GM12878 (cell line): ENCODE measurements around the gene ARMC6. TPM values are rescaled to one million over a fixed set of nuclear protein-coding genes. Genes with fewer than 3 reads are reported as not detected.

Source experiments
- polyA plus RNA-seq, 11 experiments: library from polyadenylated mRNA; depleted of rRNA in 4 of 11; unstranded in 6 of 11; stranded (reverse) in 5 of 11; fragments of >200 nt; fragmentation: Nextera tagmentation in 4 of 11; fragmentation: Illumina TruSeq in 1 of 11; extraction: Ambion mirVana in 4 of 11; extraction: Trizol in 1 of 11; gene quantifications; 1 replicate in 1 of 11; 2 replicates in 10 of 11; pipeline versions ENCODE4 v1.2.1 to v1.2.3, GENCODE V29; 2011 to 2016; ENCODE audit warnings: inconsistent platforms in 2 of 11, missing spikeins in 2 of 11, low read depth in 1 of 11
- total RNA-seq, 4 experiments: library from RNA; depleted of rRNA in 3 of 4; stranded (reverse); fragments of >200 nt in 3 of 4; fragmentation: Illumina TruSeq in 1 of 4; extraction: Trizol in 1 of 4; gene quantifications; 2 replicates each; pipeline versions ENCODE4 v1.2.1 to v1.2.3, GENCODE V29; 2013 to 2021

Gene ARMC6
- total and polyA plus RNA-seq, 10 of the 15 experiments (the other 5 are each of a cell fraction or from before 2014, with no cell fraction given), result 1.1 to 64.4 (median 41.6) TPM

Other genes starting within 250 kb of the ARMC6 start
Only the 7 nearest of the 15 such genes appear.
- gene COPE, start 114.2 kb upstream of the ARMC6 start, total RNA-seq (2014; rRNA removed), result 281 and 305 TPM in 2 replicates
- gene COPE, start 114.2 kb upstream of the ARMC6 start, total RNA-seq (2014; rRNA removed; fragmentation: Illumina TruSeq; extraction: Trizol), result 101 and 113 TPM in 2 replicates
- gene COPE, start 114.2 kb upstream of the ARMC6 start, total RNA-seq (2021), result 277 and 296 TPM in 2 replicates
- gene COPE, start 114.2 kb upstream of the ARMC6 start, polyA plus RNA-seq (2011; rRNA removed), result 71.8 and 167 TPM in 2 replicates
- 4.3 and 47.5 TPM in 2 replicates for gene COPE, start 114.2 kb upstream of the ARMC6 start, polyA plus RNA-seq (2014; fragmentation: Illumina TruSeq; extraction: Trizol)
- gene COPE, start 114.2 kb upstream of the ARMC6 start, polyA plus RNA-seq (2014; fragmentation: Nextera tagmentation; extraction: Ambion mirVana), result 10 to 100 TPM in 1 of 2 experiments, 1 to 10 TPM in 1; 3.5 to 17.8 TPM
- gene COPE, start 114.2 kb upstream of the ARMC6 start, polyA plus RNA-seq (2014; rRNA removed), result 278 and 310 TPM in 2 replicates
- gene COPE, start 114.2 kb upstream of the ARMC6 start, polyA plus RNA-seq (2016; fragmentation: Nextera tagmentation; extraction: Ambion mirVana), result 100 to 1,000 TPM; 387 to 464 TPM
- 78.2 and 85.3 TPM in 2 replicates for gene DDX49, start 113.9 kb upstream of the ARMC6 start, total RNA-seq (2014; rRNA removed)
- 39.0 and 39.8 TPM in 2 replicates for gene DDX49, start 113.9 kb upstream of the ARMC6 start, total RNA-seq (2014; rRNA removed; fragmentation: Illumina TruSeq; extraction: Trizol)
- gene DDX49, start 113.9 kb upstream of the ARMC6 start, total RNA-seq (2021), result 65.6 and 76.5 TPM in 2 replicates
- gene DDX49, start 113.9 kb upstream of the ARMC6 start, polyA plus RNA-seq (2011; rRNA removed), result 20.0 and 36.9 TPM in 2 replicates
- gene DDX49, start 113.9 kb upstream of the ARMC6 start, polyA plus RNA-seq (2014; fragmentation: Illumina TruSeq; extraction: Trizol), result 7.1 and 25.6 TPM in 2 replicates
- 1 to 10 TPM in 1 of 2 experiments, under 1 TPM in 1; 0.58 to 5.5 TPM for gene DDX49, start 113.9 kb upstream of the ARMC6 start, polyA plus RNA-seq (2014; fragmentation: Nextera tagmentation; extraction: Ambion mirVana)
- 56.4 and 68.9 TPM in 2 replicates for gene DDX49, start 113.9 kb upstream of the ARMC6 start, polyA plus RNA-seq (2014; rRNA removed)
- gene DDX49, start 113.9 kb upstream of the ARMC6 start, polyA plus RNA-seq (2016; fragmentation: Nextera tagmentation; extraction: Ambion mirVana), result 100 to 1,000 TPM in 1 of 2 experiments, 10 to 100 TPM in 1; 86.1 to 102 TPM
- gene HOMER3, start 92.4 kb upstream of the ARMC6 start, total RNA-seq (2014; rRNA removed), result 0.05 and 0.85 TPM in 2 replicates
- gene HOMER3, start 92.4 kb upstream of the ARMC6 start, total RNA-seq (2014; rRNA removed; fragmentation: Illumina TruSeq; extraction: Trizol), result 0.18 TPM in 1 of 2 replicates, not detected in the other
- gene HOMER3, start 92.4 kb upstream of the ARMC6 start, total RNA-seq (2021), result 0.19 and 0.64 TPM in 2 replicates
- 6.3 and 10.6 TPM in 2 replicates for gene HOMER3, start 92.4 kb upstream of the ARMC6 start, polyA plus RNA-seq (2011; rRNA removed)
- gene HOMER3, start 92.4 kb upstream of the ARMC6 start, polyA plus RNA-seq (2014; fragmentation: Illumina TruSeq; extraction: Trizol), result 0.24 and 0.38 TPM in 2 replicates
- gene HOMER3, start 92.4 kb upstream of the ARMC6 start, polyA plus RNA-seq (2014; fragmentation: Nextera tagmentation; extraction: Ambion mirVana), result not detected
- gene HOMER3, start 92.4 kb upstream of the ARMC6 start, polyA plus RNA-seq (2014; rRNA removed), result 0.70 and 0.73 TPM in 2 replicates
- gene HOMER3, start 92.4 kb upstream of the ARMC6 start, polyA plus RNA-seq (2016; fragmentation: Nextera tagmentation; extraction: Ambion mirVana), result under 1 TPM; 0.35 to 0.36 TPM
- 56.5 and 56.7 TPM in 2 replicates for gene SUGP2, start 86 bp upstream of the ARMC6 start, total RNA-seq (2014; rRNA removed)
- 55.3 and 56.4 TPM in 2 replicates for gene SUGP2, start 86 bp upstream of the ARMC6 start, total RNA-seq (2014; rRNA removed; fragmentation: Illumina TruSeq; extraction: Trizol)
- 93.9 and 102 TPM in 2 replicates for gene SUGP2, start 86 bp upstream of the ARMC6 start, total RNA-seq (2021)
- 113 and 120 TPM in 2 replicates for gene SUGP2, start 86 bp upstream of the ARMC6 start, polyA plus RNA-seq (2011; rRNA removed)
- gene SUGP2, start 86 bp upstream of the ARMC6 start, polyA plus RNA-seq (2014; fragmentation: Illumina TruSeq; extraction: Trizol), result 79.0 and 82.1 TPM in 2 replicates
- 10 to 100 TPM; 15.0 to 38.6 TPM for gene SUGP2, start 86 bp upstream of the ARMC6 start, polyA plus RNA-seq (2014; fragmentation: Nextera tagmentation; extraction: Ambion mirVana)
- 120 and 126 TPM in 2 replicates for gene SUGP2, start 86 bp upstream of the ARMC6 start, polyA plus RNA-seq (2014; rRNA removed)
- gene SUGP2, start 86 bp upstream of the ARMC6 start, polyA plus RNA-seq (2016; fragmentation: Nextera tagmentation; extraction: Ambion mirVana), result 10 to 100 TPM; 56.7 to 57.6 TPM
- 8.0 and 10.4 TPM in 2 replicates for gene SLC25A42, start 30.4 kb downstream of the ARMC6 start, total RNA-seq (2014; rRNA removed)
- gene SLC25A42, start 30.4 kb downstream of the ARMC6 start, total RNA-seq (2014; rRNA removed; fragmentation: Illumina TruSeq; extraction: Trizol), result 5.2 and 7.0 TPM in 2 replicates
- gene SLC25A42, start 30.4 kb downstream of the ARMC6 start, total RNA-seq (2021), result 17.0 and 17.2 TPM in 2 replicates
- 3.6 and 5.9 TPM in 2 replicates for gene SLC25A42, start 30.4 kb downstream of the ARMC6 start, polyA plus RNA-seq (2011; rRNA removed)
- gene SLC25A42, start 30.4 kb downstream of the ARMC6 start, polyA plus RNA-seq (2014; fragmentation: Illumina TruSeq; extraction: Trizol), result 4.2 and 8.8 TPM in 2 replicates
- 1 to 10 TPM in 1 of 2 experiments, under 1 TPM in 1; 0.24 to 1.5 TPM for gene SLC25A42, start 30.4 kb downstream of the ARMC6 start, polyA plus RNA-seq (2014; fragmentation: Nextera tagmentation; extraction: Ambion mirVana)
- gene SLC25A42, start 30.4 kb downstream of the ARMC6 start, polyA plus RNA-seq (2014; rRNA removed), result 14.5 and 18.0 TPM in 2 replicates
- 10 to 100 TPM; 17.4 to 19.2 TPM for gene SLC25A42, start 30.4 kb downstream of the ARMC6 start, polyA plus RNA-seq (2016; fragmentation: Nextera tagmentation; extraction: Ambion mirVana)
- gene TMEM161A, start 104.9 kb downstream of the ARMC6 start, total RNA-seq (2014; rRNA removed), result 27.6 and 32.1 TPM in 2 replicates
- 8.4 and 9.1 TPM in 2 replicates for gene TMEM161A, start 104.9 kb downstream of the ARMC6 start, total RNA-seq (2014; rRNA removed; fragmentation: Illumina TruSeq; extraction: Trizol)
- 27.7 and 28.3 TPM in 2 replicates for gene TMEM161A, start 104.9 kb downstream of the ARMC6 start, total RNA-seq (2021)
- gene TMEM161A, start 104.9 kb downstream of the ARMC6 start, polyA plus RNA-seq (2011; rRNA removed), result 5.7 and 16.4 TPM in 2 replicates
- 0.79 and 7.3 TPM in 2 replicates for gene TMEM161A, start 104.9 kb downstream of the ARMC6 start, polyA plus RNA-seq (2014; fragmentation: Illumina TruSeq; extraction: Trizol)
- 1 to 10 TPM; 1.1 to 2.0 TPM for gene TMEM161A, start 104.9 kb downstream of the ARMC6 start, polyA plus RNA-seq (2014; fragmentation: Nextera tagmentation; extraction: Ambion mirVana)
- 37.1 and 43.9 TPM in 2 replicates for gene TMEM161A, start 104.9 kb downstream of the ARMC6 start, polyA plus RNA-seq (2014; rRNA removed)
- 10 to 100 TPM; 21.6 to 24.6 TPM for gene TMEM161A, start 104.9 kb downstream of the ARMC6 start, polyA plus RNA-seq (2016; fragmentation: Nextera tagmentation; extraction: Ambion mirVana)
- 13.6 and 17.9 TPM in 2 replicates for gene MEF2B, start 136.7 kb downstream of the ARMC6 start, total RNA-seq (2014; rRNA removed)
- 6.4 and 7.6 TPM in 2 replicates for gene MEF2B, start 136.7 kb downstream of the ARMC6 start, total RNA-seq (2014; rRNA removed; fragmentation: Illumina TruSeq; extraction: Trizol)
- 33.0 and 36.6 TPM in 2 replicates for gene MEF2B, start 136.7 kb downstream of the ARMC6 start, total RNA-seq (2021)
- 0.69 and 1.8 TPM in 2 replicates for gene MEF2B, start 136.7 kb downstream of the ARMC6 start, polyA plus RNA-seq (2011; rRNA removed)
- 4.2 and 10.0 TPM in 2 replicates for gene MEF2B, start 136.7 kb downstream of the ARMC6 start, polyA plus RNA-seq (2014; fragmentation: Illumina TruSeq; extraction: Trizol)
- gene MEF2B, start 136.7 kb downstream of the ARMC6 start, polyA plus RNA-seq (2014; fragmentation: Nextera tagmentation; extraction: Ambion mirVana), result under 1 TPM; 0.09 to 0.21 TPM
- gene MEF2B, start 136.7 kb downstream of the ARMC6 start, polyA plus RNA-seq (2014; rRNA removed), result 22.7 and 33.8 TPM in 2 replicates
- 10 to 100 TPM in 1 of 2 experiments, 1 to 10 TPM in 1; 7.8 to 11.3 TPM for gene MEF2B, start 136.7 kb downstream of the ARMC6 start, polyA plus RNA-seq (2016; fragmentation: Nextera tagmentation; extraction: Ambion mirVana)